ENCODE measurements around the gene PRR16.

PRR16 gene

DNA sequence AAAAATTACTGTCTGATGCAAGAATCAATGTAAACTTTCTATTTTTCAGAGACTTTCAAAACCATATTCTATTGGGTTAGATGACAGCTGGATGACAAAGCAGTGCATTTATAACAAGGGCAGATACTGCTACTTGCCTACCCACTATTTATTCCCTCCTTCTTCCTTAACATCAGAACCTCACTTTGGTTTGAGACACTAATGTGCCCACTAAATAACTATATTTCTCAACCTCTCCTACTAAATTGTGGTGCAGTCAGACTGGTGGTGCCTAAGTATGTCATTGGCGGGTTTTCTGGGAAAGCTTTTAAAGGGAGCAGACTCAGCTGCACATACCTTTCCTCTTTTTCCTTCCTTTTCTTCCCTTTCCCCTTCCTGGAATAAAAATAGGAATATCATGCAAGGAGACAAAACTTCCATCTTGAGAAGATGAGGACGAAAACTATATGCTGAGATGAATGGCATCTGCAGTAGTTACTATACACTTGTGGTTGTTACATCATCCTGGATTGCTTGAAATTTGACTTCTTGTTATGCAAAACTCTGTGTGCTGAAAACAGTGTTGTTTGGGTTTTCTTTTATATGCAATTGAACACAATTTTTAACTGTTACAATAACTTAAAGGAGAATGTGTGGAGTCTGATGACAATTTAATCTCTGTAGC is 43.8 kb downstream of the PRR16 start:
- TF ChIP-seq, protein P1, sequence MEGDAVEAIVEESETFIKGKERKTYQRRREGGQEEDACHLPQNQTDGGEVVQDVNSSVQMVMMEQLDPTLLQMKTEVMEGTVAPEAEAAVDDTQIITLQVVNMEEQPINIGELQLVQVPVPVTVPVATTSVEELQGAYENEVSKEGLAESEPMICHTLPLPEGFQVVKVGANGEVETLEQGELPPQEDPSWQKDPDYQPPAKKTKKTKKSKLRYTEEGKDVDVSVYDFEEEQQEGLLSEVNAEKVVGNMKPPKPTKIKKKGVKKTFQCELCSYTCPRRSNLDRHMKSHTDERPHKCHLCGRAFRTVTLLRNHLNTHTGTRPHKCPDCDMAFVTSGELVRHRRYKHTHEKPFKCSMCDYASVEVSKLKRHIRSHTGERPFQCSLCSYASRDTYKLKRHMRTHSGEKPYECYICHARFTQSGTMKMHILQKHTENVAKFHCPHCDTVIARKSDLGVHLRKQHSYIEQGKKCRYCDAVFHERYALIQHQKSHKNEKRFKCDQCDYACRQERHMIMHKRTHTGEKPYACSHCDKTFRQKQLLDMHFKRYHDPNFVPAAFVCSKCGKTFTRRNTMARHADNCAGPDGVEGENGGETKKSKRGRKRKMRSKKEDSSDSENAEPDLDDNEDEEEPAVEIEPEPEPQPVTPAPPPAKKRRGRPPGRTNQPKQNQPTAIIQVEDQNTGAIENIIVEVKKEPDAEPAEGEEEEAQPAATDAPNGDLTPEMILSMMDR (IDR thresholded peaks at IDR 0.05; ENCODE audit: insufficient read depth, low read length, missing control alignments), result no peak
- POLR2A ChIA-PET, result no interaction called here
- CTCF ChIA-PET, result interaction anchor here (1.9 kb wide), 1 partner anchor 11 kb away, joined by 4 read pairs; no protein-coding TSS in a partner anchor
- no peak for DNase-seq (ENCODE audit: low read depth, low spot score)
- no peak overlapping the region for H3K4me3 ChIP-seq (ENCODE audit: low read depth, low read length)

DNA sequence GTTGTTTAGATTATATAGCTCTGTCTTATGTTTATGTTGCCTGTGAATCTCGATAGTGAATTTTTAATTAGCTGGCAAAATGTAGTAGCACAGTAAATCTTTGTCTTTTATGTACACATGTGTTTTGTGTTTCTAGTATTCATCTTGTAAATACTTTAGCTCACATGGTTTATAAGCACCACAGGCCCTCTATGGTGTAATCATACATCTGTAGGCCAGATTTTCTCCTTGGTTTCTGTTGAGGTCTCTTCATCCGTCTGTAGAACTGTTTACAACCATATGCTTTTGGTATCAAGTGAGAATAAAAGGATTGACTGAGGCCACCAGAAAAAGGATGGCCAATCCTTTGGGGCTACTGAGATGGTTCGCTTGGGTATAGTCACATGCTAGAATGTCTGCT is 45.0 kb downstream of the PRR16 start:
- ChIA-PET CTCF (interaction anchor here (1.9 kb wide), 1 partner anchor 10 kb away, joined by 4 read pairs; no protein-coding TSS in a partner anchor), POLR2A (no interaction called here)
- TF ChIP-seq, protein P1 (IDR thresholded peaks at IDR 0.05; ENCODE audit: insufficient read depth, low read length, missing control alignments), result no peak
- no peak overlapping the region for H3K4me3 ChIP-seq (ENCODE audit: low read depth, low read length)
- DNase-seq (ENCODE audit: low read depth, low spot score), result no peak

GRCh38 chr5:120510098-120510637 is 46.1 kb downstream of the PRR16 start:
- CTCF ChIA-PET, result interaction anchor here (0.8 kb wide), 1 partner anchor 14 kb away, joined by 3 read pairs; no protein-coding TSS in a partner anchor
- POLR2A ChIA-PET, result no interaction called here
- TF ChIP-seq, protein P1 (IDR thresholded peaks at IDR 0.05; ENCODE audit: insufficient read depth, low read length, missing control alignments), result no peak
- H3K4me3 ChIP-seq (ENCODE audit: low read depth, low read length), result no peak overlapping the region
- DNase-seq (ENCODE audit: low read depth, low spot score), result no peak

DNA sequence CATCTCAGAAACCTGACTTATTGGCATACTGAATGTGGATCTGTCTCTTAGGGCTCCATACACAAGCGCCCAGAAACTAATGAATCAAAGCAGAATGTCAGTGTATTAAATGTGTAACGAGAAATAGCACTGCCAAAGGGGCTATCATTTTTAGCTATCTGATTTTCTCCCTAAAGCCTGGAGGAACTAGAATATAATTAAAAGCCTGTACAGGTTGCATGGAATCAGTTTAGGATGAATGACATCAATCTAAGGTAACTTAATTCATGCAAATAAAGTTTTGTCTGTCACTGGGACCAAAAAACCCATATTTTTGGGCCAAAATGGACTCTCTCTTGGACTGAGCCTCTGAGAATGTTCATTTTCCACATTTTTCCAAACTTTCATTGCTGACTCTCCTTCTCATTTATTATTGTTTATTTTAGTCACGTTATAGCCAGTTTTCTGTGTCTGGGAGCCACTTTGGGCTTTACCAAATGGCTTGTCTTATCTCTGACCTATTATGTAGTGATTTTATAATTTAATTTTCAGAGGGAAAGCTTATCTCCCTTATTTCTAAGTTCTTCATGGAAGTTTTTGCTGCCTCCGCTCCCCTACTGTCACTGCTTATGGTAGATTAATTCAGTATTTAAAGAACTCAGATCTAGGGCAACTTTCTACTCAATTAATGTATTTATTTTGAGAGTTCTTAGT is 47.0 kb downstream of the PRR16 start:
- POLR2A ChIA-PET, result no interaction called here
- TF ChIP-seq, protein P1 (IDR thresholded peaks at IDR 0.05; ENCODE audit: insufficient read depth, low read length, missing control alignments), result no peak
- DNase-seq (ENCODE audit: low read depth, low spot score), result no peak
- CTCF ChIA-PET, result interaction anchor here (1.1 kb wide), 1 partner anchor 31 kb away, joined by 3 read pairs; no protein-coding TSS in a partner anchor
- H3K4me3 ChIP-seq (ENCODE audit: low read depth, low read length), result no peak overlapping the region

- ChIA-PET CTCF (interaction anchor here (1.1 kb wide), 1 partner anchor 32 kb away, joined by 3 read pairs; no protein-coding TSS in a partner anchor), POLR2A (no interaction called here)
- no peak overlapping the region for H3K4me3 ChIP-seq (ENCODE audit: low read depth, low read length)
- DNase-seq (ENCODE audit: low read depth, low spot score), result no peak
- TF ChIP-seq, protein P1 (IDR thresholded peaks at IDR 0.05; ENCODE audit: insufficient read depth, low read length, missing control alignments), result no peak
Measured at GRCh38 chr5:120512068-120512467, 48.0 kb downstream of the PRR16 start.
